SK-N-SH treated with all-trans-retinoic acid at 6 μM for 48 hours (cell line): ENCODE measurements around the gene GPRC5B.

ENCODE experiments used
- ARNTL ChIP-seq: fragments of 450-650 bp; formaldehyde crosslinking; IDR thresholded peaks from 2 replicates; pipeline ENCODE4 v1.5.0; 2020; ENCODE audit warnings: low read depth, mild to moderate bottlenecking, moderate library complexity, borderline replicate concordance
- CREB5 ChIP-seq: fragments of 250-450 bp; sonication (Bioruptor Pico); IDR thresholded peaks from 2 replicates; pipeline ENCODE4 v1.5.1; 2020; ENCODE audit warnings: low read depth, mild to moderate bottlenecking, moderate library complexity
- CSDC2 ChIP-seq: fragments of 250-450 bp; sonication (Bioruptor Pico); IDR thresholded peaks from 2 replicates; pipeline ENCODE4 v1.5.0; 2020; ENCODE audit warnings: mild to moderate bottlenecking, moderate library complexity
- GLIS3 ChIP-seq: fragments of 250-450 bp; sonication (Bioruptor Pico); IDR thresholded peaks from 2 replicates; pipeline ENCODE4 v1.5.0; 2020; ENCODE audit warnings: mild to moderate bottlenecking, moderate library complexity
- PATZ1 ChIP-seq: fragments of 250-450 bp; sonication (Bioruptor Pico); IDR thresholded peaks from 2 replicates; pipeline ENCODE4 v1.8.0; 2020; ENCODE audit warnings: mild to moderate bottlenecking, moderate library complexity, borderline replicate concordance
- POU6F1 ChIP-seq: fragments of 250-450 bp; sonication (Bioruptor Pico); IDR thresholded peaks from 2 replicates; pipeline ENCODE4 v1.8.0; 2021; ENCODE audit warnings: low read depth, mild to moderate bottlenecking, moderate library complexity, borderline replicate concordance
- RARB ChIP-seq: fragments of 250-450 bp; sonication (Bioruptor Pico); IDR thresholded peaks from 2 replicates; pipeline ENCODE4 v1.8.0; 2021; ENCODE audit warnings: mild to moderate bottlenecking, moderate library complexity
- TCF4 ChIP-seq: fragments of 250-450 bp; sonication (Bioruptor Pico); IDR thresholded peaks from 2 replicates; pipeline ENCODE4 v1.8.0; 2021; ENCODE audit warnings: mild to moderate bottlenecking, moderate library complexity, borderline replicate concordance
- TOX ChIP-seq: fragments of 250-450 bp; sonication (Bioruptor Pico); IDR thresholded peaks from 2 replicates; pipeline ENCODE4 v1.8.0; 2021; ENCODE audit warnings: mild to moderate bottlenecking, moderate library complexity, borderline replicate concordance
- TSHZ2 ChIP-seq: fragments of 250-450 bp; sonication (Bioruptor Pico); IDR thresholded peaks from 2 replicates; pipeline ENCODE4 v1.5.0; 2020; ENCODE audit warnings: mild to moderate bottlenecking, moderate library complexity
- ZFP3 ChIP-seq: fragments of 250-450 bp; sonication (Bioruptor Pico); IDR thresholded peaks from 2 replicates; pipeline ENCODE4 v1.5.0; 2020; ENCODE audit warnings: mild to moderate bottlenecking, moderate library complexity
- ZFP30 ChIP-seq: fragments of 450-650 bp; formaldehyde crosslinking; IDR thresholded peaks from 2 replicates; pipeline ENCODE4 v1.5.0; 2022; ENCODE audit warnings: mild to moderate bottlenecking, moderate library complexity
- ZNF70 ChIP-seq: fragments of 450-650 bp; formaldehyde crosslinking; IDR thresholded peaks from 2 replicates; pipeline ENCODE4 v1.5.0; 2020; ENCODE audit warnings: mild to moderate bottlenecking, moderate library complexity
- ZNF8 ChIP-seq: fragments of 450-650 bp; formaldehyde crosslinking; IDR thresholded peaks from 2 replicates; pipeline ENCODE4 v1.5.0; 2020; ENCODE audit warnings: mild to moderate bottlenecking, moderate library complexity

GRCh38 chr16:19859166-19859565 is 25.5 kb downstream of the GPRC5B start:
- TF ChIP-seq POU6F1 (no peak), RARB (CRISPR knock-in tag) (no peak), CREB5 (no peak), CSDC2 (CRISPR knock-in tag) (no peak), ARNTL (CRISPR knock-in tag) (no peak), TOX (CRISPR knock-in tag) (no peak), ZNF70 (CRISPR knock-in tag) (no peak), TCF4 (CRISPR knock-in tag) (no peak), ZFP3 (CRISPR knock-in tag) (no peak), ZNF8 (CRISPR knock-in tag) (no peak), GLIS3 (CRISPR knock-in tag) (no peak), PATZ1 (CRISPR knock-in tag) (no peak), ZFP30 (no peak), TSHZ2 (no peak)
